GM12874 (cell line): ENCODE data around the gene GPR162.

Experiments used
- TF ChIP-seq, protein P1 (sequence below): IDR thresholded peaks from 2 replicates; pipeline ENCODE4 v1.5.1; 2011; ENCODE audit warnings: low read depth, mild to moderate bottlenecking, control low read depth, low read length, moderate library complexity; ENCODE audit not compliant: insufficient read depth

Gene GPR162

DNA sequence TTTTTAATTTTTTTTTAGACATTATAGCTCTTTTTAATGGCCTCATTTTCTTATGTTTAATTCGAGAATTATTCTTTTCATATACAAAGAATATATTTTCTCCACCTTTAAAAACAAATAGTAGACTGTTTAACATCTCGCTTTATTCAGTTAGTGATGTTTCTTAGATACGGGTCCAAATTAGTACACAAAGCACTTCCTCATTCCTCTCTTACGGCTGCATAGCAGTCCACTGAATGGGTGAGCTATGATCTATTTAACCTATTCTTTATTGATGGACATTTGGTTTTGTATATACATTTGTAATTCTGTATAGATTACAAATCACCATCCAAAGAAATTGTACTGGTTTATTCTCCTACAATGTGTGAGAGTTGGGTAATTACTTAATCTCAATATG, 8.3 kb upstream of the GPR162 start:
- TF ChIP-seq, protein P1, sequence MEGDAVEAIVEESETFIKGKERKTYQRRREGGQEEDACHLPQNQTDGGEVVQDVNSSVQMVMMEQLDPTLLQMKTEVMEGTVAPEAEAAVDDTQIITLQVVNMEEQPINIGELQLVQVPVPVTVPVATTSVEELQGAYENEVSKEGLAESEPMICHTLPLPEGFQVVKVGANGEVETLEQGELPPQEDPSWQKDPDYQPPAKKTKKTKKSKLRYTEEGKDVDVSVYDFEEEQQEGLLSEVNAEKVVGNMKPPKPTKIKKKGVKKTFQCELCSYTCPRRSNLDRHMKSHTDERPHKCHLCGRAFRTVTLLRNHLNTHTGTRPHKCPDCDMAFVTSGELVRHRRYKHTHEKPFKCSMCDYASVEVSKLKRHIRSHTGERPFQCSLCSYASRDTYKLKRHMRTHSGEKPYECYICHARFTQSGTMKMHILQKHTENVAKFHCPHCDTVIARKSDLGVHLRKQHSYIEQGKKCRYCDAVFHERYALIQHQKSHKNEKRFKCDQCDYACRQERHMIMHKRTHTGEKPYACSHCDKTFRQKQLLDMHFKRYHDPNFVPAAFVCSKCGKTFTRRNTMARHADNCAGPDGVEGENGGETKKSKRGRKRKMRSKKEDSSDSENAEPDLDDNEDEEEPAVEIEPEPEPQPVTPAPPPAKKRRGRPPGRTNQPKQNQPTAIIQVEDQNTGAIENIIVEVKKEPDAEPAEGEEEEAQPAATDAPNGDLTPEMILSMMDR: no peak

DNA sequence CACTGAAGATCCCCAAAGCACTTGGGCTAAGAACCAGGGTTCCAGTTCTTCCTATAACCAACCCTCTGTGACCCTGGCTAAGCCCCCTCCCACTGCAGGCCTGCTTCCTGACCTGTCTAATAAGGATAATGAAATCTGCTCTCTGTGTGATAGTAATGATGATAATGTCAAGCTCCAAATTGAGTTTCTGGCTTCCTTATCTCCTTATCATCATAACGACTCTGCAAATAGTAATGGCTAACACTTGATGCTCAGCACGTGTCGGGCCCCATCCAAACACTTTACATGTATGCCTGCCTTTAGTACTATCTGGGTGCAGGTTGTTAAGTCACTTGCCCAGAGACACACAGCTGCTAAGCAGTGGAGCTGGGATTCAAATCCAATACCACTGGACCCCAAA, 5.0 kb upstream of the GPR162 start:
- TF ChIP-seq, protein P1: no peak

DNA sequence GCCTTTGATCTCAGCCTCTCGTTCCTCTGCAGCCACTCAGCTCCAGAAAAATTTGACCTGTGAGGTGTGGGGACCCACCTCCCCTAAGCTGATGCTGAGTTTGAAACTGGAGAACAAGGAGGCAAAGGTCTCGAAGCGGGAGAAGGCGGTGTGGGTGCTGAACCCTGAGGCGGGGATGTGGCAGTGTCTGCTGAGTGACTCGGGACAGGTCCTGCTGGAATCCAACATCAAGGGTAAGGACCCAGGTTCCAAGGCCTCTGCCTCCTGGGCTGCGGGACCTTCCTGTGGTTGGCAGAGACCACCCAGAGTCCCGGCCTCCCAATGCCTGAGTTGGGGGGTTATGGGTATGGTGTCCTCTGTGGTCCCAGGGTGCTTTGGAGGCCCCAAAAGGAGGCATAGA, 4.5 kb upstream of the GPR162 start:
- TF ChIP-seq, protein P1: no peak

DNA sequence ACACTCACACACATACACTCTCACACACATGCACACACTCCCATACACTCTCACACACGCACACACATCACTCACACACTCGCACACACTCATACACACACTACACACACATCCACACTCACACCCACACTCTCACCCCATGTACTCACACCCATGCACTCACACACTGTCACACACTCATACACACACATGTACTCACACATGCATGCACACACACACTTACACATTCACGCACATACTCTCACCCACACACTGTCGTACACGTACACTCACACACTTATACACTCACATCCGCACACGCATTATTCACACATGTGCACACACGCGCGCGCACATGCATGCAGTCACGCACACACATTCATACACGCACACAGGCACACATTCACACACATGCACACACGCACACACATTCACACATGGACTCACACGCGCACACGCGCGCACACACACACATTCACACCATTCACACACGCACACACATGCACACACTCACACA, 3.9 kb upstream of the GPR162 start:
- TF ChIP-seq, protein P1: no peak

DNA sequence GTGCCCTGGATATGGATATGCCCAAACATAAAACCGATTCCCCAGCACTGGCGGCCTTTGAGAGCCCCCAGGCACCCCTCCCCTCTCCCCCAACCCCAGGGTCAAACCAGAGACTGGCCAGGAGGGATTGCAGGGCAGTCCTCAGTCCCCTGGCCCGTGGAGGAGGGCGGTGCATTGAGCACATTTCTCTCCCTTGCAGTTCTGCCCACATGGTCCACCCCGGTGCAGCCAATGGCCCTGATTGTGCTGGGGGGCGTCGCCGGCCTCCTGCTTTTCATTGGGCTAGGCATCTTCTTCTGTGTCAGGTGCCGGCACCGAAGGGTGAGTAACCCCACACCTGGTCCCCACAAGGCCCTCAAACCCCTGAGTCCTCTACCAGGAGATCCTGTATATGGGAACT, 3.4 kb upstream of the GPR162 start:
- TF ChIP-seq, protein P1: no peak

DNA sequence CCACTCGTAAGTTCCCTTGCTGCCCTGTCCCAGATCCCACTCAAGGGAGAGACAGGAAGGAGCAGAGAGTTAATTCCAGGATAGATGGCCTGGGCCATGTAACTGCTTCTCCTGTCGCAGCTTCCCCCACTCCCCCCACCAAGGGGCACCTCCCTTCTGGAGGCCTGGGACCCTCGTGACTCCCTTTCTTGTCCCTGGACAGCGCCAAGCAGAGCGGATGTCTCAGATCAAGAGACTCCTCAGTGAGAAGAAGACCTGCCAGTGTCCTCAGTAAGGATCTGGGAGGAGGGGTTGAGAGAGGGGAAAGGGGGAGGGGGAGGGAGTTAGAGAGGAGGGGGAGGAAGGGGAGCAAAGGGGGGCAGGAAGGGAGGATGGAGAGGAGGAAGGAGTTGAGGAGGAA, 3.0 kb upstream of the GPR162 start:
- TF ChIP-seq, protein P1: no peak

DNA sequence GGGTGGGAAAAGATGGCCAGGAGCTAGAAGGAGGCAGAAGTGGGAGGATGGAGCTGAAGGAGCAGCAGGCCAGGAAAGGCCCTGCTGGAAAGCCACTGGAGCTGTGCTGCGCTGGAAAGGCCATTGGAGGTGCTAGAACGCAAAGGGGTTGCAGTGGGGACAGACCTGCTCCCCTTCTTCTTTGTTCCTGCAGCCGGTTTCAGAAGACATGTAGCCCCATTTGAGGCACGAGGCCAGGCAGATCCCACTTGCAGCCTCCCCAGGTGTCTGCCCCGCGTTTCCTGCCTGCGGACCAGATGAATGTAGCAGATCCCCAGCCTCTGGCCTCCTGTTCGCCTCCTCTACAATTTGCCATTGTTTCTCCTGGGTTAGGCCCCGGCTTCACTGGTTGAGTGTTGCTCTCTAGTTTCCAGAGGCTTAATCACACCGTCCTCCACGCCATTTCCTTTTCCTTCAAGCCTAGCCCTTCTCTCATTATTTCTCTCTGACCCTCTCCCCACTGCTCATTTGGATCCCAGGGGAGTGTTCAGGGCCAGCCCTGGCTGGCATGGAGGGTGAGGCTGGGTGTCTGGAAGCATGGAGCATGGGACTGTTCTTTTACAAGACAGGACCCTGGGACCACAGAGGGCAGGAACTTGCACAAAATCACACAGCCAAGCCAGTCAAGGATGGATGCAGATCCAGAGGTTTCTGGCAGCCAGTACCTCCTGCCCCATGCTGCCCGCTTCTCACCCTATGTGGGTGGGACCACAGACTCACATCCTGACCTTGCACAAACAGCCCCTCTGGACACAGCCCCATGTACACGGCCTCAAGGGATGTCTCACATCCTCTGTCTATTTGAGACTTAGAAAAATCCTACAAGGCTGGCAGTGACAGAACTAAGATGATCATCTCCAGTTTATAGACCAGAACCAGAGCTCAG, 2.3 kb upstream of the GPR162 start:
- TF ChIP-seq, protein P1: no peak
